GM19238 (cell line): ENCODE data around the gene IST1.
A peak's percentile ranks its signal among the peaks of the same experiment; 100 is the strongest.
"Not testable (repeated sequence)": the region's sequence is repeated elsewhere in the genome, so short reads cannot be mapped to it uniquely, and the experiment has no call there.

Experiments used
- DNase-seq: peaks from one replicate; pipeline ENCODE4 v3.0.0; 2011; ENCODE audit warnings: low spot score; ENCODE audit not compliant: insufficient read length

IST1 gene

GRCh38 chr16:71894921-71895678, at the start of gene IST1:
Gene IST1, plus strand, starts transcription at chr16:71895531. Its CDS starts 20,110 bp downstream, at chr16:71915641.
- peak; percentile 94 for DNase-seq

- peak; percentile 91 for DNase-seq
These were observed 49.5 kb upstream of the IST1 start, which contains the start of gene ATXN1L for GRCh38 chr16:71845639-71846430. Gene ATXN1L, plus strand, starts transcription at chr16:71845976. Its CDS starts 3,765 bp downstream, at chr16:71849741.

GRCh38 chr16:71846431-71846830, 48.9 kb upstream of the IST1 start:
- DNase-seq, result no peak

GRCh38 chr16:71847096-71847495, 48.2 kb upstream of the IST1 start:
- no peak for DNase-seq

- no peak for DNase-seq
These were observed 46.7 kb upstream of the IST1 start for GRCh38 chr16:71848622-71849021.

- DNase-seq, result no peak
These were observed 43.6 kb upstream of the IST1 start for GRCh38 chr16:71851746-71852145.

- no peak for DNase-seq
These were observed 43.2 kb upstream of the IST1 start for GRCh38 chr16:71852158-71852557.

GRCh38 chr16:71852561-71852960, 42.8 kb upstream of the IST1 start:
- DNase-seq, result no peak

GRCh38 chr16:71853413-71853812, 41.9 kb upstream of the IST1 start:
- peak; percentile 73 for DNase-seq

GRCh38 chr16:71854369-71854948, 40.9 kb upstream of the IST1 start:
- no peak for DNase-seq

GRCh38 chr16:71855937-71856662, 39.2 kb upstream of the IST1 start:
- no peak for DNase-seq

- DNase-seq, result no peak
These were observed 35.4 kb upstream of the IST1 start for GRCh38 chr16:71859762-71860521.

- DNase-seq, result no peak
These were observed 31.3 kb upstream of the IST1 start for GRCh38 chr16:71863995-71864394.

GRCh38 chr16:71865173-71865863, 30.0 kb upstream of the IST1 start:
- no peak for DNase-seq

GRCh38 chr16:71867175-71867574, 28.2 kb upstream of the IST1 start:
- DNase-seq, result not testable (repeated sequence)

GRCh38 chr16:71867939-71868338, 27.4 kb upstream of the IST1 start:
- no peak for DNase-seq

GRCh38 chr16:71869089-71869488, 26.2 kb upstream of the IST1 start:
- no peak for DNase-seq

GRCh38 chr16:71870818-71871217, 24.5 kb upstream of the IST1 start:
- DNase-seq, result no peak

GRCh38 chr16:71873199-71873598, 22.1 kb upstream of the IST1 start:
- no peak for DNase-seq

GRCh38 chr16:71878911-71879310, 16.4 kb upstream of the IST1 start:
- no peak for DNase-seq
